ENCODE results near the gene PLN.

- TF ChIP-seq CTCF (IDR thresholded peaks at IDR 0.05; ENCODE audit: low read depth, low read length, poor library complexity, severe bottlenecking) (no peak), EZH2phosphoT487 (IDR thresholded peaks at IDR 0.05; ENCODE audit: borderline replicate concordance, low read length) (no peak)
Observed at GRCh38 chr6:118554698-118555097, 6.6 kb downstream of the PLN start.

Measured in DOHH2 (cell line).